Peyer's patch (tissue), 4 donors: ENCODE data around the gene MAGI2.

ENCODE experiments used
- POLR2A ChIP-seq, 2 donors: fragments of 450-650 bp; IDR thresholded peaks; one replicate each; pipeline ENCODE4 v1.5.1; 2017; ENCODE audit warnings: antibody characterized with exemption in 2 of 2, mild to moderate bottlenecking in 2 of 2, moderate library complexity in 2 of 2
- TF ChIP-seq, protein P1 (sequence below), 6 experiments: fragments of 450-650 bp in 4 of 6; fragments of 200-600 bp in 2 of 6; sonication (generic) in 1 of 6; IDR thresholded peaks; one replicate each; pipeline ENCODE4 v1.5.1; 2017 to 2019; ENCODE audit warnings: antibody characterized with exemption in 6 of 6, mild to moderate bottlenecking in 3 of 6, moderate library complexity in 1 of 6

DNA sequence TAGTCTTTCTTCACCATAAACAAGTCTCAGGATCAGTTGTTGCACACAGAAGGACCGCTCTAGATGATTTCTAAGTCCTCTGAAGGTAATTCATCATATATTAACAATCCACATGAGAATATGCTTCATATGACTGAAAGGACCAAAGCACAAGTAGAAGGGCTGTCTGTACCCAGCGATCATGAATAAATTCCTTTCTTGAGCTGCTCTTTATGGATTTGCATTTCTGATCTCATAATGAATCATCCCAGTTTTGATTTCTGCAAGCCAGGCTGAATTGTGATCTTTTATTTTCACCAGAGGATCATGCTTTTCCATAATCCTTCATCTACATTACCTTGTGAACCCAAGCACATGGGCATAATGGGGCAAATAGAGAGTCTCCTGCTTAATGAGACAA is 675.6 kb downstream of the MAGI2 start:
- TF ChIP-seq, protein P1, sequence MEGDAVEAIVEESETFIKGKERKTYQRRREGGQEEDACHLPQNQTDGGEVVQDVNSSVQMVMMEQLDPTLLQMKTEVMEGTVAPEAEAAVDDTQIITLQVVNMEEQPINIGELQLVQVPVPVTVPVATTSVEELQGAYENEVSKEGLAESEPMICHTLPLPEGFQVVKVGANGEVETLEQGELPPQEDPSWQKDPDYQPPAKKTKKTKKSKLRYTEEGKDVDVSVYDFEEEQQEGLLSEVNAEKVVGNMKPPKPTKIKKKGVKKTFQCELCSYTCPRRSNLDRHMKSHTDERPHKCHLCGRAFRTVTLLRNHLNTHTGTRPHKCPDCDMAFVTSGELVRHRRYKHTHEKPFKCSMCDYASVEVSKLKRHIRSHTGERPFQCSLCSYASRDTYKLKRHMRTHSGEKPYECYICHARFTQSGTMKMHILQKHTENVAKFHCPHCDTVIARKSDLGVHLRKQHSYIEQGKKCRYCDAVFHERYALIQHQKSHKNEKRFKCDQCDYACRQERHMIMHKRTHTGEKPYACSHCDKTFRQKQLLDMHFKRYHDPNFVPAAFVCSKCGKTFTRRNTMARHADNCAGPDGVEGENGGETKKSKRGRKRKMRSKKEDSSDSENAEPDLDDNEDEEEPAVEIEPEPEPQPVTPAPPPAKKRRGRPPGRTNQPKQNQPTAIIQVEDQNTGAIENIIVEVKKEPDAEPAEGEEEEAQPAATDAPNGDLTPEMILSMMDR (IDR thresholded peaks at IDR 0.05) = no peak
- no peak for TF ChIP-seq POLR2A (IDR thresholded peaks at IDR 0.05)
